ENCODE measurements around the gene CD22. TPM values are rescaled to one million over a fixed set of nuclear protein-coding genes. Genes with fewer than 3 reads are reported as not detected.

Gene CD22
- total and polyA plus RNA-seq, 2 donors (not counting 3 experiments of a cell fraction or from before 2014, with no cell fraction given), result not detected

GRCh38 chr19:35291259-35291658 lies 37.7 kb upstream of the CD22 start:
- no peak for TF ChIP-seq GATA2 (IDR thresholded peaks at IDR 0.05; ENCODE audit: insufficient read depth, insufficient read length, low read depth, low read length)
- no peak for FAIRE-seq
- Histone ChIP-seq H3K36me3 (ENCODE audit: control insufficient read depth in 2 of 2, extremely low read depth in 1 of 2, insufficient read depth in 2 of 2, low read length in 2 of 2) (no peaks in the 10 kb centered on the region), H3K27ac (ENCODE audit: insufficient read depth, low read depth, low read length) (no peak overlapping the region), H2AFZ (ENCODE audit: low read depth, low read length) (no peak overlapping the region), H3K9me3 (replicated peaks; ENCODE audit: control insufficient read depth, insufficient read depth, low read length) (no peaks in the 10 kb centered on the region), H3K79me2 (ENCODE audit: control insufficient read depth, insufficient read depth, low read length) (no peaks in the 10 kb centered on the region), H3K9ac (replicated peaks; ENCODE audit: extremely low read depth, insufficient read depth, low read length) (no peak overlapping the region), H4K20me1 (replicated peaks; ENCODE audit: control insufficient read depth, extremely low read depth, insufficient read depth, low read length) (no peaks in the 10 kb centered on the region), H3K4me3 (replicated peaks in 1 of 3; ENCODE audit: insufficient read depth in 1 of 3, low read depth in 1 of 3, low read length in 3 of 3) (no peak overlapping the region), H3K4me1 (ENCODE audit: control insufficient read depth, extremely low read depth, insufficient read depth, low read length) (no peaks in the 10 kb centered on the region), H3K9me1 (replicated peaks; ENCODE audit: control insufficient read depth, extremely low read depth, insufficient read depth, low read length) (no peaks in the 10 kb centered on the region), H3K4me2 (ENCODE audit: insufficient read depth, low read length) (no peak overlapping the region), H3K27me3 (ENCODE audit: control insufficient read depth in 2 of 2, insufficient read depth in 2 of 2, low read length in 2 of 2) (no peaks in the 10 kb centered on the region)
- intact Hi-C loops (cut with micrococcal nuclease) (no loop called here), dilution Hi-C loops (cut with MboI; ENCODE audit: extremely low pct_ligation_motif_present, low sequenced_read_pairs) (no loop called here)
- ChIA-PET CTCF (interaction anchor here (0.6 kb wide), 1 partner anchor 97 kb away, joined by 4 read pairs; no protein-coding TSS in a partner anchor), POLR2A (no interaction called here)
- no peak for DNase-seq (ENCODE audit: low read depth, low spot score)
- no TSS peak for BruUV-seq (replicated peaks)

- no peaks in the 10 kb centered on the region for H4K20me1 ChIP-seq (replicated peaks; ENCODE audit: control insufficient read depth, extremely low read depth, insufficient read depth, low read length)
- ChIA-PET POLR2A (no interaction called here), CTCF (no interaction called here)
- dilution Hi-C loops (cut with MboI; ENCODE audit: extremely low pct_ligation_motif_present, low sequenced_read_pairs) (no loop called here), intact Hi-C loops (cut with micrococcal nuclease) (no loop called here)
- no peak within 1 kb of the TSS for H3K4me2 ChIP-seq (ENCODE audit: insufficient read depth, low read length)
- H3K9ac ChIP-seq (replicated peaks; ENCODE audit: extremely low read depth, insufficient read depth, low read length), result no peak within 1 kb of the TSS
- H3K27ac ChIP-seq (ENCODE audit: insufficient read depth, low read depth, low read length), result no peak within 1 kb of the TSS
- no peak within 1 kb of the TSS for H2AFZ ChIP-seq (ENCODE audit: low read depth, low read length)
- no peaks in the 10 kb centered on the region for H3K79me2 ChIP-seq (ENCODE audit: control insufficient read depth, insufficient read depth, low read length)
- DNase-seq (ENCODE audit: low read depth, low spot score) (no peak), FAIRE-seq (no peak)
- BruUV-seq (replicated peaks), result no TSS peak
- H3K9me1 ChIP-seq (replicated peaks; ENCODE audit: control insufficient read depth, extremely low read depth, insufficient read depth, low read length), result no peaks in the 10 kb centered on the region
- no peak within 1 kb of the TSS for H3K4me3 ChIP-seq (replicated peaks in 1 of 3; ENCODE audit: insufficient read depth in 1 of 3, low read depth in 1 of 3, low read length in 3 of 3)
- H3K27me3 ChIP-seq (ENCODE audit: control insufficient read depth in 2 of 2, insufficient read depth in 2 of 2, low read length in 2 of 2), result no peaks in the 10 kb centered on the region
- no peaks in the 10 kb centered on the region for H3K9me3 ChIP-seq (replicated peaks; ENCODE audit: control insufficient read depth, insufficient read depth, low read length)
- no peaks in the 10 kb centered on the region for H3K36me3 ChIP-seq (ENCODE audit: control insufficient read depth in 2 of 2, extremely low read depth in 1 of 2, insufficient read depth in 2 of 2, low read length in 2 of 2)
- H3K4me1 ChIP-seq (ENCODE audit: control insufficient read depth, extremely low read depth, insufficient read depth, low read length), result no peaks in the 10 kb centered on the region
- TF ChIP-seq FOS (IDR thresholded peaks at IDR 0.05; ENCODE audit: borderline replicate concordance, insufficient read depth, low read length), result no peak
- no peak for TF ChIP-seq EZH2 (IDR thresholded peaks at IDR 0.05; ENCODE audit: borderline replicate concordance, low read depth, low read length, severe bottlenecking)
- TF ChIP-seq JUN (IDR thresholded peaks at IDR 0.05; ENCODE audit: borderline replicate concordance, insufficient read depth, insufficient read length, low read depth), result no peak
- TF ChIP-seq POLR2A (IDR thresholded peaks at IDR 0.05; ENCODE audit: low read depth, low read length), result no peak
- TF ChIP-seq, protein P1, sequence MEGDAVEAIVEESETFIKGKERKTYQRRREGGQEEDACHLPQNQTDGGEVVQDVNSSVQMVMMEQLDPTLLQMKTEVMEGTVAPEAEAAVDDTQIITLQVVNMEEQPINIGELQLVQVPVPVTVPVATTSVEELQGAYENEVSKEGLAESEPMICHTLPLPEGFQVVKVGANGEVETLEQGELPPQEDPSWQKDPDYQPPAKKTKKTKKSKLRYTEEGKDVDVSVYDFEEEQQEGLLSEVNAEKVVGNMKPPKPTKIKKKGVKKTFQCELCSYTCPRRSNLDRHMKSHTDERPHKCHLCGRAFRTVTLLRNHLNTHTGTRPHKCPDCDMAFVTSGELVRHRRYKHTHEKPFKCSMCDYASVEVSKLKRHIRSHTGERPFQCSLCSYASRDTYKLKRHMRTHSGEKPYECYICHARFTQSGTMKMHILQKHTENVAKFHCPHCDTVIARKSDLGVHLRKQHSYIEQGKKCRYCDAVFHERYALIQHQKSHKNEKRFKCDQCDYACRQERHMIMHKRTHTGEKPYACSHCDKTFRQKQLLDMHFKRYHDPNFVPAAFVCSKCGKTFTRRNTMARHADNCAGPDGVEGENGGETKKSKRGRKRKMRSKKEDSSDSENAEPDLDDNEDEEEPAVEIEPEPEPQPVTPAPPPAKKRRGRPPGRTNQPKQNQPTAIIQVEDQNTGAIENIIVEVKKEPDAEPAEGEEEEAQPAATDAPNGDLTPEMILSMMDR (IDR thresholded peaks at IDR 0.05; ENCODE audit: extremely low read depth in 1 of 2, insufficient read depth in 1 of 2, low read depth in 1 of 2, low read length in 2 of 2), result no peak
- TF ChIP-seq GATA2 (IDR thresholded peaks at IDR 0.05; ENCODE audit: insufficient read depth, insufficient read length, low read depth, low read length), result no peak
- TF ChIP-seq MYC (IDR thresholded peaks at IDR 0.05; ENCODE audit: low read depth, low read length), result no peak
- no peak for TF ChIP-seq POLR2AphosphoS5 (IDR thresholded peaks at IDR 0.05; ENCODE audit: insufficient read depth, low read depth, low read length)
- TF ChIP-seq, protein P2, sequence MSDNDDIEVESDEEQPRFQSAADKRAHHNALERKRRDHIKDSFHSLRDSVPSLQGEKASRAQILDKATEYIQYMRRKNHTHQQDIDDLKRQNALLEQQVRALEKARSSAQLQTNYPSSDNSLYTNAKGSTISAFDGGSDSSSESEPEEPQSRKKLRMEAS (IDR thresholded peaks at IDR 0.05; ENCODE audit: insufficient read depth, insufficient read length), result no peak
Measured at GRCh38 chr19:35291916-35292315, 37.1 kb upstream of the CD22 start, which contains the start of gene MAG. MAG (plus strand) TSS chr19:35292161; CDS start chr19:35295409, 3,248 bp downstream.
